BLaER1 treated with 17β-estradiol and CSF1 and Interleukin-3, amounts not matched to agents 10 nM and 100 nM (cell line): Measurements from ENCODE around the gene CDKAL1.
A peak's percentile ranks its signal among the peaks of the same experiment; 100 is the strongest.

Source experiments
- H3K27ac ChIP-seq, 11 experiments: shearing (Covaris generic); formaldehyde crosslinking; 2 replicates each; pipeline ENCODE4 v1.8.1; 2022
- H3K27me3 ChIP-seq, 11 experiments: shearing (Covaris generic); formaldehyde crosslinking; 2 replicates each; pipeline ENCODE4 v1.8.1; 2022
- H3K36me3 ChIP-seq, 11 experiments: shearing (Covaris generic); formaldehyde crosslinking; 2 replicates each; pipeline ENCODE4 v1.8.1; 2022
- H3K4me1 ChIP-seq, 10 experiments: shearing (Covaris generic); formaldehyde crosslinking; 2 replicates each; pipeline ENCODE4 v1.8.1; 2022
- H3K4me2 ChIP-seq, 11 experiments: shearing (Covaris generic); formaldehyde crosslinking; 2 replicates each; pipeline ENCODE4 v1.8.1; 2022
- H3K4me3 ChIP-seq, 10 experiments: shearing (Covaris generic); formaldehyde crosslinking; 2 replicates each; pipeline ENCODE4 v1.8.1; 2022
- H3K9ac ChIP-seq, 11 experiments: shearing (Covaris generic); formaldehyde crosslinking; 2 replicates each; pipeline ENCODE4 v1.8.1; 2022
- H3K9me3 ChIP-seq, 11 experiments: shearing (Covaris generic); formaldehyde crosslinking; replicated peaks in 1 of 11; 2 replicates each; pipeline ENCODE4 v1.8.1; 2022
- H4K20me1 ChIP-seq, 11 experiments: shearing (Covaris generic); formaldehyde crosslinking; 2 replicates each; pipeline ENCODE4 v1.8.1; 2022
- Cebpa-rat ChIP-seq, 11 experiments: shearing (Covaris generic); IDR thresholded peaks; 2 replicates each; pipeline ENCODE4 v1.8.1; 2022

The CDKAL1 gene

DNA sequence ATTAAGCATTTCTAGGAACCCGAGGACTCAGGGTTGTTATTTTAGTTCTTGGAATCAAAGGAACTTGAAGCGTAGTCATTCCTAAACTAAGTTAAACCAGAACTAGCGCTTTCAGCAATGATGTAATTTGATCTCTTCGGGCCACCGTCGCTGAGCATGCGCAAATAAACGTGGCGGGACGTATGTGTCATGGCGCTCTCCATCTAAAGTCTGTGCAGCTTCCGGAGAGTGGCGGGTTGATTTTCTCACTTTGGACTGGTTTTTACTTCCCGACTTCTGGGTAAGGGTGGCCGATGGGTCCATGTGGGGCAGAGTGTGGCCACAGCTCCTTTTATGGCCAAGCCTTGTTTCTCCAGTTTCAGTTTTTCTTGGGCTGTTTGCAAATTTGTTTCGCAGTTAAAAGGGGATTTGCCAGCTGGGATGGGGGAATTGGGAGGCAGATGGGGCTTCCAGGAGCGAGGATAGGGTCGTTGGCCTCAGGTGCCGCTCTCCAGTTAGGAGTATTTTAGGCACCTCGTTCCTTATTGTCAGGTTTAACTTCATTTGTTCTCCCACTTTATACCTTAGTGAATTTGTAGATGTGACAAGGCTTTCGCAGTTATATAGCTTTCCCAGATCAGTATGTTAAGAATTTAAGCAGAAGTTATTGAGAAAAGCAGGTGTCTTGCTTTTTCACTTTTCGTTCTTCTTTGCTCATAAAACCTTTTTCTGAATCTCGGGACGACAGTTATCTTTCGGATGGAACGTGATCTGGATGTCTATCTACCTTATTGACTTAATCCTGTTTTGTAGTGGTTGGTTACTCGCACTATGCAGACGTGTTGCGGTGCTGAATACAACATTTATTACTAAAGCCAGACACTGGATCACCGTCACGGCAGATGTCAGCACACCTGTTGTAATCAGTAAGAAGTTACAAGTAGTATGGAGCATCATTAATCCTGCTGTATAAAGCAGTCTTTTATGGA, at the start of gene CDKAL1:
TSS of gene CDKAL1 (plus strand) at position 163 of the 968 bp plus-strand sequence. CDS start 11,894 bp downstream, outside the sequence.
- no peaks in the 10 kb centered on the region for H3K9me3 ChIP-seq
- peak within 1 kb of the TSS; percentile 78 to 91 (median 86) for H3K27ac ChIP-seq
- no peaks in the 10 kb centered on the region for H3K27me3 ChIP-seq
- peaks cover 0 to 17% (median under 1%) of the 10 kb centered on the region in 11 experiments; a peak in 6 of 22 replicates for H4K20me1 ChIP-seq
- peak within 1 kb of the TSS; percentile 74 to 91 (median 82) for H3K4me3 ChIP-seq
- TF ChIP-seq Cebpa-rat (IDR thresholded peaks at IDR 0.05): no peak
- H3K36me3 ChIP-seq: peaks cover 10 to 42% (median 24%) of the 10 kb centered on the region in 11 experiments; a peak in 14 of 22 replicates
- H3K4me1 ChIP-seq: peaks cover 17 to 22% (median 19%) of the 10 kb centered on the region in 10 experiments
- H3K4me2 ChIP-seq: peak within 1 kb of the TSS; percentile 82 to 92 (median 87)
- H3K9ac ChIP-seq: peak within 1 kb of the TSS; percentile 79 to 90 (median 88)

DNA sequence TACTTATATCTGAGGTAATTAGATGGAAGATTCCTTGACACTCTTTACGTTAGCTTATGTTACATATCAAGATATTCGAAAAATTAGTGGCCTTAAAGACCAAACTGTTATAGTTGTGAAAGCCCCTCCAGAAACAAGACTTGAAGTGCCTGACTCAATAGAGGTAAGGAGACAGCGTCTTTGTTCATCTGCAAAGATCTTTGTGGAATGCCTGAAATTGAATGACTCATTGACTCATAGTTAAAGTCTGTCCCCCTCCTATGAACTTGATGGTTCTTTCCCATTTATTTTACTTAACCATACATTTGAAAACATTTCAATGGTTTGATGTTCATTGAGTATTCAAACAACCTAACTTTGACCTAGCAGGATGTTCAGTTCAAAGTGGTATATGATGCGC, 47.6 kb upstream of the CDKAL1 start:
- H3K27me3 ChIP-seq: no peaks in the 10 kb centered on the region
- TF ChIP-seq Cebpa-rat (IDR thresholded peaks at IDR 0.05): no peak
- H3K4me3 ChIP-seq: no peak overlapping the region
- no peak overlapping the region for H3K27ac ChIP-seq
- peaks cover 82 to 100% (median 100%) of the 10 kb centered on the region in 11 experiments for H3K36me3 ChIP-seq
- peaks cover 0 to 48% (median 20%) of the 10 kb centered on the region in 11 experiments; a peak in 18 of 22 replicates for H4K20me1 ChIP-seq
- H3K9me3 ChIP-seq: no peaks in the 10 kb centered on the region
- H3K9ac ChIP-seq: no peak overlapping the region
- peaks cover 0 to 39% (median 20%) of the 10 kb centered on the region in 10 experiments; a peak in 15 of 20 replicates for H3K4me1 ChIP-seq
- H3K4me2 ChIP-seq: no peak overlapping the region

DNA sequence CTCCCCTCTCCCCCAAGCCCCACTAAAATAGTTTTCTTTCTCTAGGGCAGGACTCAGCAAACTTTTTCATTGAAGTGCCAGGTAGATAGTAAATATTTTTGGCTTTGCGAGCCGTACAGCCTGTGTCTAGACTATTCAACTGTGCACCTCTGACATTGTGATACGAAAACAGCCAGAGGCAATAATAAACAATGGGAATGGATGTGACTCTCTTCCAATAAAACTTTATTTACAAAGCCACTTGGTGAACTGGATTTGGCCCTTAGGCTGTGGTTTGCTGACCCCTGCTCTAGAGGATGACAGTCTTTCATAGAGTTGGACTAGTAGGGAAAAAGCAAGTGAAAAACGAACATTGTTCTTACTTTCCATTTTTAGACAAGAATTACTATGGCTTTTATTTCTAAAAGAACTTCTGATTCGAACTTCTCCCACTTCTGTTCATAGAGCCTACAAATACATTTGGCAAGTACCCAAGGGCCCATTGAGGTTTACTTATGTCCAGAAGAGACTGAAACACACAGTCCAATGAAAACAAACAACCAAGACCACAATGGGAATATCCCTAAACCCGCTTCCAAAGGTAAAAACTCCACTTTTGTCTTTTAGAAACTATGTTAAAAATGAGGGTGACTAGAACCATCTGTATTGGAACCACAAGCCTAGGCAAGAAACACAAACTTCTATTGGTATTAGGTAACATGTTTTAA, 46.4 kb upstream of the CDKAL1 start:
- peaks cover 0 to 56% (median 30%) of the 10 kb centered on the region in 11 experiments; a peak in 20 of 22 replicates for H4K20me1 ChIP-seq

DNA sequence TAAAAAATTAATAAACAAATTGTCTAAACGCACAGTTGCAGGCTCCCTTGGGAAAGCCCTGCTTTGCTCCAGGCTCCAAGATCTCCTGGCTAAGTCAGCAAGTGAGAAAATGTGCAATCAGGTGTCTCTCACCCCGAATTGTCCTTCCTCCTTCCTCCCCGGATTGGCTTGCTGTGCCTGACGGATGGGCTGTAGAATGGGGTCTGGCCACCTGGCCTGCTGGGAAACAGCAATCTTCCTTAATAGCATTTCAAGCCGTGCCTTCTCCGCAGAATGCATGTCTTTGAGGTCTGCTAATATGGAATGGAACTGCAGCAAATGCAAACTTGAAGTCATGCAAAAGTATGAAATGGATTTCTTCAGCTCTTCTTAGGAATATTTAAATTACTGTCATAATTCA, 43.7 kb upstream of the CDKAL1 start:
- Histone ChIP-seq H4K20me1 (peaks cover 0 to 41% (median 28%) of the 10 kb centered on the region in 11 experiments; a peak in 20 of 22 replicates), H3K4me2 (no peak overlapping the region), H3K27me3 (no peaks in the 10 kb centered on the region), H3K27ac (no peak overlapping the region), H3K9me3 (no peaks in the 10 kb centered on the region), H3K9ac (no peak overlapping the region), H3K4me1 (peaks cover 0 to 6% (median 0%) of the 10 kb centered on the region in 10 experiments; a peak in 2 of 20 replicates), H3K36me3 (peaks cover 75 to 100% (median 82%) of the 10 kb centered on the region in 11 experiments), H3K4me3 (no peak overlapping the region)
- no peak for TF ChIP-seq Cebpa-rat (IDR thresholded peaks at IDR 0.05)

More for the DNA sequence above, 46.4 kb upstream of the CDKAL1 start:
- TF ChIP-seq Cebpa-rat (IDR thresholded peaks at IDR 0.05): no peak
- H3K4me1 ChIP-seq: peaks cover 0 to 32% (median 18%) of the 10 kb centered on the region in 10 experiments; a peak in 15 of 20 replicates
- H3K4me3 ChIP-seq: no peak overlapping the region
- H3K9ac ChIP-seq: no peak overlapping the region
- H3K36me3 ChIP-seq: peaks cover 77 to 100% (median 99%) of the 10 kb centered on the region in 11 experiments
- H3K27ac ChIP-seq: no peak overlapping the region
- H3K4me2 ChIP-seq: no peak overlapping the region
- H3K27me3 ChIP-seq: no peaks in the 10 kb centered on the region
- H3K9me3 ChIP-seq: no peaks in the 10 kb centered on the region

DNA sequence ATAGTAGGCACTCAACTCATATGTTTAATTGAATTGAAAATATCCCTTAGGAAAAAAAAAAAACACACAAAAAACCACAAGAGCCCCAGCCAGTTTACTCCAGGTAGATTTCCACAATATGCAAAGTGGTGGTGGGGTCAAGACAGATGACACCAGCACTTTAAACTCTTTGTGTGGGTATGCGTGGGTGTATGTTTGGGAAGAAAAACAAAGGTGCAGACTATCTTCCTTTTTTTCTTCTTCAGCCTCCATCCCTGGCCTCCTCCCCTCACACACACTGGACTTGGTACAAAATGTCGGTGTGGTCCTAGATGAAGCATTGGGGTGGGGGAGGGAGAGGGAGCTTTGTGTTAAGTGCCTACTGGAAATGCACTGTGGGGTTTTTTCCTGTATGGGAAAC, 42.2 kb upstream of the CDKAL1 start:
- H3K36me3 ChIP-seq: peaks cover 60 to 85% (median 67%) of the 10 kb centered on the region in 11 experiments
- no peak overlapping the region for H3K27ac ChIP-seq
- no peaks in the 10 kb centered on the region for H3K27me3 ChIP-seq
- H3K4me2 ChIP-seq: no peak overlapping the region
- no peak overlapping the region for H3K4me3 ChIP-seq
- H4K20me1 ChIP-seq: peaks cover 0 to 40% (median 28%) of the 10 kb centered on the region in 11 experiments; a peak in 20 of 22 replicates
- no peak overlapping the region for H3K9ac ChIP-seq
- H3K4me1 ChIP-seq: peaks cover 0 to 10% (median 0%) of the 10 kb centered on the region in 10 experiments; a peak in 4 of 20 replicates
- TF ChIP-seq Cebpa-rat (IDR thresholded peaks at IDR 0.05): no peak
- no peaks in the 10 kb centered on the region for H3K9me3 ChIP-seq

DNA sequence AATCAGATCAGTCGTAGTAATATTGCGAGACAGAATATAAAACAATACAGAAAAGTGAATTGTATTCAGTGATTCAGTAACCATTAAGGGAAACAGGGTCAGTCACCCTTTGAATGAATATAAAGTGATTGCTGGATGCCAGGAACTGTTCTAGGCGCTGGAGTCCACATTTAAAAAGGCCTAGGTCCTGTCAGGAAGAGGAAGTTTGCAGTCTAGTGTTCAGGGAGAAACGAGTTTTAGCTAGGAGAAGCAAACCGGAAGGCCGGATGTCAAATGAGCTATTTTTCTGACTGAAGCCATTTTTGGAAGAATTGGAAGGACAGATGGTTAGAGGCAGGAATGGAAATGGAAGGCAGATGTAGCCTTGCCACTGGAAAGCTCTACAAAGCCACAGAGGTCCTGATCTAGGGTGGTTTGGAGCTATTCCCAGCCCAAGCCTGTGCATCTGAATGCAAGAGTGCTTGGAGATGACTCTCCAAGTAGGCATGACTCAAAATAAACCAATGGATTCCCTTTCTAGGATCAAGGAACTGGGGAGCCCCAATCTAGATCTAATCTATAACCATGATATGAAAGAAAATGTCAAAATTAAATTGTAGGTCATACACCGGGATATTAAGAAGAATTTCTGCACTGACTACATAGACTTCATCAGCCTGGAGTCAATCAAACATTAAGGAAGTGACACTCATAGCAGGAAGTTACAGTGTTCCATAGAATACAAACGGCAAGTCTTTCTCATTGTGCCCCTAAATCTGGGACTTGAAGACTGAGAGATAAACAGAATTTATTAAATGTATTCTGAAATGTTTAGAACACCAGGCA, 36.8 kb upstream of the CDKAL1 start:
- H3K9me3 ChIP-seq: no peaks in the 10 kb centered on the region
- H3K9ac ChIP-seq: no peak overlapping the region
- peak overlapping the region in 3 of 11 experiments; percentile 11 to 44 (median 39); a peak in 4 of 22 replicates for H3K4me2 ChIP-seq
- peak overlapping the region in 1 of 11 experiments; percentile 8; a peak in 1 of 22 replicates for H3K27ac ChIP-seq
- no peaks in the 10 kb centered on the region for H3K27me3 ChIP-seq
- H3K4me3 ChIP-seq: no peak overlapping the region
- peaks cover 7 to 32% (median 13%) of the 10 kb centered on the region in 11 experiments; a peak in 19 of 22 replicates for H3K36me3 ChIP-seq
- no peak for TF ChIP-seq Cebpa-rat (IDR thresholded peaks at IDR 0.05)
- peaks cover 0 to 44% (median 0%) of the 10 kb centered on the region in 10 experiments; a peak in 7 of 20 replicates for H3K4me1 ChIP-seq
- H4K20me1 ChIP-seq: peaks cover 0 to 15% (median 5%) of the 10 kb centered on the region in 11 experiments; a peak in 17 of 22 replicates

DNA sequence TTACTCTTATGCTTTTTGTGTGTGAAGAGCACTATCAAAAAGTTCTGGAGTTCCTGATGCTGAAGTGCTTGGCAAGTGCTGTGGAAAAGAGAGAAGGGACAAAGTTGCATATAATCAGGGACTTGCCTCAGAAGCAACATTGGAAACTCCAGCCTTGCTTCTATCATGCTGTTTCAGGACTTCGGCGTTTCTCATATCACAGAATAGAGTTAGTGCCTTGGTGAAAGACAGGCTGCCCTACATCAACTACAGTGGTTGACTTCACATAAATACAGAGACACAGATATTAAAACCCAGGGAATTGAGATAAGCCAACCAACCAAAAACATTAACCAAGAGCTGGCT, 36.2 kb upstream of the CDKAL1 start:
- Histone ChIP-seq H3K36me3 (peaks cover 4 to 26% (median 12%) of the 10 kb centered on the region in 11 experiments; a peak in 16 of 22 replicates), H3K9ac (no peak overlapping the region), H3K4me1 (peaks cover 0 to 44% (median 0%) of the 10 kb centered on the region in 10 experiments; a peak in 7 of 20 replicates), H3K27ac (peak overlapping the region in 2 of 11 experiments; percentile 2 to 44; a peak in 2 of 22 replicates), H3K27me3 (no peaks in the 10 kb centered on the region), H3K9me3 (no peaks in the 10 kb centered on the region), H3K4me2 (peak overlapping the region in 3 of 11 experiments; percentile 11 to 44 (median 39); a peak in 4 of 22 replicates), H4K20me1 (peaks cover 0 to 9% (median 0%) of the 10 kb centered on the region in 11 experiments; a peak in 4 of 22 replicates), H3K4me3 (no peak overlapping the region)
- no peak for TF ChIP-seq Cebpa-rat (IDR thresholded peaks at IDR 0.05)

DNA sequence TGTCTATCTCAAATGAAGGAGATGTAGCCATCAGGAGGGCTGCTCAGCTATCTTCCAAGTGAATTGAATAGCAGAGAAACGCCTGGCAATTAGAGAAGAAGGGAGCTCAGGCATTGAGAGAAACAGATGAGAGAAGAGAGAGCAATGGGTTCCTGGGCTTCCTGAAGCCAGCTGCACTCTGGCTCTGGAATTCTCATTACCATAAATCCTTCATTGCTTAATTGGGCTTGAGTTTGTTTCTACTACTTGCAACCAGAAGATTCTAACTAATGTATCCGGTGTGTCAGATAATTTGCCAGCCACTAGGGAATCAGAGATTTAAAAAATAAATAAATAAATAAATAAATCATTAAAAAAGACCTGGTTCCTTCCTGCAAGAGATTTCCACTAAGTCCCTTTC, 25.0 kb upstream of the CDKAL1 start:
- TF ChIP-seq Cebpa-rat (IDR thresholded peaks at IDR 0.05): no peak

More for the DNA sequence above, 25.0 kb upstream of the CDKAL1 start:
- H3K9ac ChIP-seq: no peak overlapping the region
- H3K36me3 ChIP-seq: no peaks in the 10 kb centered on the region
- no peaks in the 10 kb centered on the region for H3K9me3 ChIP-seq
- no peaks in the 10 kb centered on the region for H4K20me1 ChIP-seq
- no peak overlapping the region for H3K27ac ChIP-seq
- no peaks in the 10 kb centered on the region for H3K27me3 ChIP-seq
- no peak overlapping the region for H3K4me3 ChIP-seq
- H3K4me1 ChIP-seq: no peaks in the 10 kb centered on the region
- no peak overlapping the region for H3K4me2 ChIP-seq
